Measurements from ENCODE around the gene EVI5. TPM values are rescaled to one million over a fixed set of nuclear protein-coding genes. Genes with fewer than 3 reads are reported as not detected.

The EVI5 gene
- polyA plus RNA-seq, 1 donor from 2014 or later = 8.5 TPM

GRCh38 chr1:92516574-92516973 is 268.3 kb downstream of the EVI5 start:
- no peaks in the 10 kb centered on the region for H3K27me3 ChIP-seq (ENCODE audit: insufficient read depth, low read depth, low read length)
- H3K4me2 ChIP-seq (ENCODE audit: low read length) = no peak overlapping the region
- no peaks in the 10 kb centered on the region for H4K20me1 ChIP-seq (ENCODE audit: insufficient read depth)
- H3F3A ChIP-seq (ENCODE audit: insufficient read depth, low read length, poor library complexity, severe bottlenecking) = no peaks in the 10 kb centered on the region
- no peaks in the 10 kb centered on the region for H3K36me3 ChIP-seq (ENCODE audit: insufficient read depth, low read length)
- H2AFZ ChIP-seq (ENCODE audit: low read depth, low read length) = no peak overlapping the region
- no peak overlapping the region for H3K4me3 ChIP-seq (ENCODE audit: low read length)
- no peak overlapping the region for H3K9ac ChIP-seq (ENCODE audit: low read length)
- H3K9me2 ChIP-seq (ENCODE audit: insufficient read depth, low read length) = no peaks in the 10 kb centered on the region
- no peaks in the 10 kb centered on the region for H3K9me3 ChIP-seq (ENCODE audit: low read length)
- no peaks in the 10 kb centered on the region for H3K79me2 ChIP-seq (replicated peaks; ENCODE audit: insufficient read depth, low read length)
- no peak overlapping the region for H3K27ac ChIP-seq (ENCODE audit: low read length)
- no peak for TF ChIP-seq POLR2AphosphoS5 (IDR thresholded peaks at IDR 0.05)
- no peak for TF ChIP-seq CTCF (IDR thresholded peaks at IDR 0.05; ENCODE audit: poor library complexity, severe bottlenecking)
- TF ChIP-seq RAD21 (conservative IDR thresholded peaks at IDR 0.05) = no peak
- no peak for TF ChIP-seq MXI1 (conservative IDR thresholded peaks at IDR 0.05; ENCODE audit: poor library complexity, severe bottlenecking)
- no peak for TF ChIP-seq TAF1 (IDR thresholded peaks at IDR 0.05; ENCODE audit: low read depth)
- TF ChIP-seq REST (IDR thresholded peaks at IDR 0.05; ENCODE audit: borderline replicate concordance) = no peak

GRCh38 chr1:92515796-92516201 is 269.1 kb downstream of the EVI5 start:
- Histone ChIP-seq H3K27ac (ENCODE audit: low read length) (no peak overlapping the region), H3K79me2 (replicated peaks; ENCODE audit: insufficient read depth, low read length) (no peaks in the 10 kb centered on the region), H2AFZ (ENCODE audit: low read depth, low read length) (no peak overlapping the region), H3K9me3 (ENCODE audit: low read length) (no peaks in the 10 kb centered on the region), H3K4me3 (ENCODE audit: low read length) (no peak overlapping the region), H3K4me2 (ENCODE audit: low read length) (no peak overlapping the region), H3F3A (ENCODE audit: insufficient read depth, low read length, poor library complexity, severe bottlenecking) (no peaks in the 10 kb centered on the region), H3K9ac (ENCODE audit: low read length) (no peak overlapping the region), H4K20me1 (ENCODE audit: insufficient read depth) (no peaks in the 10 kb centered on the region), H3K36me3 (ENCODE audit: insufficient read depth, low read length) (no peaks in the 10 kb centered on the region), H3K27me3 (ENCODE audit: insufficient read depth, low read depth, low read length) (no peaks in the 10 kb centered on the region), H3K9me2 (ENCODE audit: insufficient read depth, low read length) (no peaks in the 10 kb centered on the region)
- TF ChIP-seq TAF1 (IDR thresholded peaks at IDR 0.05; ENCODE audit: low read depth) (no peak), MXI1 (conservative IDR thresholded peaks at IDR 0.05; ENCODE audit: poor library complexity, severe bottlenecking) (no peak), EZH2 (IDR thresholded peaks at IDR 0.05; ENCODE audit: borderline replicate concordance, insufficient read depth, low read length, poor library complexity, severe bottlenecking) (no peak), EP300 (conservative IDR thresholded peaks at IDR 0.05; ENCODE audit: poor library complexity, severe bottlenecking) (no peak)

- Histone ChIP-seq H3F3A (ENCODE audit: insufficient read depth, low read length, poor library complexity, severe bottlenecking) (no peaks in the 10 kb centered on the region), H3K9ac (ENCODE audit: low read length) (no peak overlapping the region)
- no peak for TF ChIP-seq CTCF (IDR thresholded peaks at IDR 0.05; ENCODE audit: poor library complexity, severe bottlenecking)
- TF ChIP-seq EZH2 (IDR thresholded peaks at IDR 0.05; ENCODE audit: borderline replicate concordance, insufficient read depth, low read length, poor library complexity, severe bottlenecking) = no peak
- TF ChIP-seq TAF1 (IDR thresholded peaks at IDR 0.05; ENCODE audit: low read depth) = no peak
- TF ChIP-seq RAD21 (conservative IDR thresholded peaks at IDR 0.05) = no peak
- no peak for TF ChIP-seq SMC3 (conservative IDR thresholded peaks at IDR 0.05; ENCODE audit: poor library complexity)
- no peak for TF ChIP-seq REST (IDR thresholded peaks at IDR 0.05; ENCODE audit: borderline replicate concordance)
- no peak for TF ChIP-seq MXI1 (conservative IDR thresholded peaks at IDR 0.05; ENCODE audit: poor library complexity, severe bottlenecking)
Measured at GRCh38 chr1:92511541-92511940, 273.4 kb downstream of the EVI5 start.

More at GRCh38 chr1:92511541-92511940, 273.4 kb downstream of the EVI5 start:
- H3K27me3 ChIP-seq (ENCODE audit: insufficient read depth, low read depth, low read length) = no peaks in the 10 kb centered on the region
- H2AFZ ChIP-seq (ENCODE audit: low read depth, low read length) = no peak overlapping the region
- no peak overlapping the region for H3K4me3 ChIP-seq (ENCODE audit: low read length)
- no peaks in the 10 kb centered on the region for H3K79me2 ChIP-seq (replicated peaks; ENCODE audit: insufficient read depth, low read length)
- H4K20me1 ChIP-seq (ENCODE audit: insufficient read depth) = no peaks in the 10 kb centered on the region
- no peaks in the 10 kb centered on the region for H3K9me3 ChIP-seq (ENCODE audit: low read length)
- no peaks in the 10 kb centered on the region for H3K36me3 ChIP-seq (ENCODE audit: insufficient read depth, low read length)
- H3K27ac ChIP-seq (ENCODE audit: low read length) = no peak overlapping the region
- no peaks in the 10 kb centered on the region for H3K9me2 ChIP-seq (ENCODE audit: insufficient read depth, low read length)
- H3K4me2 ChIP-seq (ENCODE audit: low read length) = no peak overlapping the region
